A549 (cell line): Measurements from ENCODE around the gene YRDC. TPM values are rescaled to one million over a fixed set of nuclear protein-coding genes. Genes with fewer than 3 reads are reported as not detected.

Source experiments
- ATAC-seq, 2 experiments: fragments of 200-7000 bp in 1 of 2; fragments of >200 bp in 1 of 2; cut with Nextera tagmentation in 1 of 2; cut with Tn5 transposase in 1 of 2; 3 replicates each; pipeline versions ENCODE4 v1.8.0 to v1.9.1; 2018 to 2020; ENCODE audit warnings: mild to moderate bottlenecking in 1 of 2, moderate library complexity in 1 of 2
- CTCF ChIA-PET: fragments of 300-600 bp; sonication (Branson Sonifier 250); formaldehyde crosslinking; extraction: SDS; loops from one replicate; lab custom pipeline; 2021; ENCODE audit warnings: antibody characterized with exemption, inconsistent platforms; lab: Yijun Ruan, JAX
- POLR2A ChIA-PET: fragments of 350-600 bp; formaldehyde crosslinking; extraction: SDS; loops from one replicate; lab custom pipeline; 2021; ENCODE audit warnings: antibody characterized with exemption, inconsistent platforms; lab: Yijun Ruan, JAX
- DNase-seq, 2 experiments: peaks; one replicate each; pipeline versions ENCODE4 v3.0.0 to v3.0.0-alpha.2; 2011 to 2016; ENCODE audit warnings: low read depth in 1 of 2, low spot score in 1 of 2
- FAIRE-seq: peaks from 2 replicates; lab custom pipeline; 2011; peaks lifted over from hg19 to GRCh38; lab: Jason Lieb, UNC
- H3K27ac ChIP-seq, 2 experiments: fragments of >200 bp; sonication (Bioruptor Twin); formaldehyde crosslinking; 3 replicates each; pipeline ENCODE4 v1.5.1; 2016 to 2017
- H3K4me1 ChIP-seq: fragments of >200 bp; sonication (Bioruptor Twin); formaldehyde crosslinking; 3 replicates; pipeline ENCODE4 v1.6.1; 2016
- H3K4me2 ChIP-seq: fragments of >200 bp; sonication (Bioruptor Twin); formaldehyde crosslinking; 3 replicates; pipeline ENCODE4 v1.6.1; 2016
- H3K4me3 ChIP-seq: fragments of >200 bp; sonication (Bioruptor Twin); formaldehyde crosslinking; 3 replicates; pipeline ENCODE4 v1.5.1; 2016
- H3K9me3 ChIP-seq: fragments of >200 bp; sonication (Bioruptor Twin); formaldehyde crosslinking; 3 replicates; pipeline ENCODE4 v1.6.1; 2016
- BHLHE40 ChIP-seq: IDR thresholded peaks from 2 replicates; pipeline ENCODE4 v1.6.1; 2012; ENCODE audit warnings: low read depth, low read length, inconsistent platforms
- CEBPB ChIP-seq, 2 experiments: fragments of >200 bp in 1 of 2; sonication (Bioruptor Twin) in 1 of 2; formaldehyde crosslinking in 1 of 2; IDR thresholded peaks; 2 replicates each; pipeline ENCODE4 v1.6.1; 2012 to 2016
- CHD2 ChIP-seq: fragments of 150-350 bp; IDR thresholded peaks from 2 replicates; pipeline ENCODE4 v1.6.1; 2014; ENCODE audit warnings: low read length; ENCODE audit not compliant: partially characterized antibody
- CHD4 ChIP-seq: fragments of 200-600 bp; sonication (generic); IDR thresholded peaks from 2 replicates; pipeline ENCODE4 v1.6.1; 2016; ENCODE audit warnings: antibody characterized with exemption, mild to moderate bottlenecking, borderline replicate concordance
- E2F6 ChIP-seq: IDR thresholded peaks from 2 replicates; pipeline ENCODE4 v1.6.1; 2012; ENCODE audit warnings: low read depth, borderline replicate concordance
- EHMT2 ChIP-seq: fragments of 200-600 bp; sonication (generic); IDR thresholded peaks from 2 replicates; pipeline ENCODE4 v1.6.1; 2016; ENCODE audit warnings: antibody characterized with exemption, low read depth, mild to moderate bottlenecking, moderate library complexity
- HES2 ChIP-seq: fragments of >200 bp; sonication (Bioruptor Twin); formaldehyde crosslinking; IDR thresholded peaks from 2 replicates; pipeline ENCODE4 v1.6.1; 2016
- KDM1A ChIP-seq: fragments of 200-600 bp; sonication (generic); IDR thresholded peaks from 2 replicates; pipeline ENCODE4 v1.6.1; 2016; ENCODE audit warnings: low read depth, mild to moderate bottlenecking
- MAFK ChIP-seq: fragments of 450-650 bp; IDR thresholded peaks from 2 replicates; pipeline ENCODE4 v1.6.1; 2014; ENCODE audit not compliant: partially characterized antibody
- PBX3 ChIP-seq: IDR thresholded peaks from 2 replicates; pipeline ENCODE4 v1.6.1; 2012
- RAD21 ChIP-seq, 2 experiments: fragments of >200 bp in 1 of 2; sonication (Bioruptor Twin) in 1 of 2; formaldehyde crosslinking in 1 of 2; IDR thresholded peaks in 1 of 2; conservative IDR thresholded peaks in 1 of 2; 2 replicates in 1 of 2; 3 replicates in 1 of 2; pipeline ENCODE4 v1.6.1; 2012 to 2018; ENCODE audit warnings: inconsistent platforms in 1 of 2
- RCOR1 ChIP-seq: fragments of 150-350 bp; IDR thresholded peaks from 2 replicates; pipeline ENCODE4 v1.6.1; 2014; ENCODE audit warnings: antibody characterized with exemption, low read length, low read depth
- REST ChIP-seq: fragments of 200-600 bp; sonication (generic); IDR thresholded peaks from 2 replicates; pipeline ENCODE4 v1.6.1; 2016; ENCODE audit warnings: antibody characterized with exemption, mild to moderate bottlenecking, moderate library complexity
- RNF2 ChIP-seq: fragments of 200-600 bp; sonication (generic); IDR thresholded peaks from 2 replicates; pipeline ENCODE4 v1.6.1; 2016; ENCODE audit warnings: low read depth, mild to moderate bottlenecking, antibody characterized with exemption, moderate library complexity, borderline replicate concordance
- SREBF2 ChIP-seq: fragments of 450-650 bp; IDR thresholded peaks from 2 replicates; pipeline ENCODE4 v1.6.1; 2014; ENCODE audit warnings: mild to moderate bottlenecking, moderate library complexity
- TFCP2L1 ChIP-seq: fragments of 250-450 bp; sonication (Bioruptor Pico); IDR thresholded peaks from 2 replicates; pipeline ENCODE4 v1.5.0; 2021; ENCODE audit warnings: mild to moderate bottlenecking
- TP53 ChIP-seq: fragments of 250-450 bp; sonication (Bioruptor Pico); IDR thresholded peaks from 2 replicates; pipeline ENCODE4 v1.5.0; 2021; ENCODE audit warnings: mild to moderate bottlenecking, moderate library complexity
- ZC3H11A ChIP-seq: fragments of 450-650 bp; IDR thresholded peaks from 2 replicates; pipeline ENCODE4 v1.6.1; 2014; ENCODE audit warnings: antibody characterized with exemption, mild to moderate bottlenecking
- ZFP36 ChIP-seq: fragments of 450-650 bp; IDR thresholded peaks from 2 replicates; pipeline ENCODE4 v1.6.1; 2014; ENCODE audit warnings: borderline replicate concordance; ENCODE audit not compliant: partially characterized antibody
- ZNF302 ChIP-seq: fragments of 250-450 bp; sonication (Bioruptor Pico); IDR thresholded peaks from 2 replicates; pipeline ENCODE4 v1.9.0; 2021; ENCODE audit warnings: inconsistent platforms, mild to moderate bottlenecking, moderate library complexity
- WGBS: methylation state at CpG from one replicate; pipeline ENCODE4 v1.1.6; 2017; ENCODE audit errors: missing lambda C conversion rate; 5-methylcytosine and 5-hydroxymethylcytosine counted together
- polyA plus RNA-seq, 4 experiments: library from polyadenylated mRNA; depleted of rRNA in 3 of 4; stranded (reverse); fragments of >200 nt; fragmentation: RNase III in 1 of 4; extraction: RNeasy Plus Mini Kit Qiagen cat#74134 plus additional on column Dnase treatment in 1 of 4; gene quantifications; 2 replicates in 3 of 4; 3 replicates in 1 of 4; pipeline ENCODE4 v1.2.3, GENCODE V29; 2011 to 2017
- TF ChIP-seq, protein P1 (sequence below): IDR thresholded peaks from 2 replicates; pipeline ENCODE4 v1.6.1; 2012
- TF ChIP-seq, protein P2 (sequence below): fragments of 150-350 bp; IDR thresholded peaks from 2 replicates; pipeline ENCODE4 v1.6.1; 2014; ENCODE audit warnings: low read depth, mild to moderate bottlenecking, low read length
- TF ChIP-seq, protein P3 (sequence below): fragments of >200 bp; sonication (Bioruptor Twin); formaldehyde crosslinking; IDR thresholded peaks from 3 replicates; pipeline ENCODE4 v1.5.1; 2016

The YRDC gene
- polyA plus RNA-seq, 2 of the 4 experiments (the other 2 are of a cell fraction): 12.3 to 21.0 TPM

DNA sequence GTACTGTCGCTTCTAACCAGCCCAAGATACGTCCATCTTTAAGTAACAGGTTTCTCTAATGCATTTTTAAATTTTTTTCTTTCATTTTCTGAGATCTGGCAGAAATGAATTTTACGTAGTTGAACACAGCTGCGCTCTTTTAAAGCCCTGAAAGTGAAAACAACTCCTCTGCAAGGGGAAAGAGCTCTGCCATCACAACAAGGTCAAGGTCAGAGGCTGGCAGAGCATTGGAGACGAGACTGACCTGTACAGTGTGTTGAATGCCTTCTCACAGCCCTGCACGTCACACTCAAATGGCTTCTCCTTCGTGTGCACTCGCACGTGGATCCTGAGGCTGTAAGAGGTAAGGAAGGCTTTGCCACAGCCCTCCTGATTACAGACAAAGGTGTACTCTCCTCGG lies 31.7 kb upstream of the YRDC start:
- no peak overlapping the region for H3K27ac ChIP-seq
- POLR2A ChIA-PET: no interaction called here
- 95% methylated on average over 10 of the region's 10 CpGs for WGBS
- DNase-seq (no peak), ATAC-seq (no peak), FAIRE-seq (no peak)
- TF ChIP-seq RNF2: no peak
- TF ChIP-seq HES2: no peak
- TF ChIP-seq RCOR1: no peak
- TF ChIP-seq E2F6: no peak
- no peak for TF ChIP-seq REST
- TF ChIP-seq TFCP2L1 (CRISPR knock-in tag): no peak
- no peak for TF ChIP-seq CHD4
- no peak for TF ChIP-seq TP53
- TF ChIP-seq ZFP36: no peak
- no peak for TF ChIP-seq ZNF302
- TF ChIP-seq, all 56 proteins: peak for 0
- Histone ChIP-seq H3K4me3 (no peak overlapping the region), H3K4me2 (no peak overlapping the region), H3K4me1 (peaks cover 9% of the 10 kb centered on the region), H3K9me3 (no peaks in the 10 kb centered on the region)
- CTCF ChIA-PET: interaction anchor here (2.3 kb wide), 1 partner anchor 21 kb away, joined by 7 read pairs; no protein-coding TSS in a partner anchor

DNA sequence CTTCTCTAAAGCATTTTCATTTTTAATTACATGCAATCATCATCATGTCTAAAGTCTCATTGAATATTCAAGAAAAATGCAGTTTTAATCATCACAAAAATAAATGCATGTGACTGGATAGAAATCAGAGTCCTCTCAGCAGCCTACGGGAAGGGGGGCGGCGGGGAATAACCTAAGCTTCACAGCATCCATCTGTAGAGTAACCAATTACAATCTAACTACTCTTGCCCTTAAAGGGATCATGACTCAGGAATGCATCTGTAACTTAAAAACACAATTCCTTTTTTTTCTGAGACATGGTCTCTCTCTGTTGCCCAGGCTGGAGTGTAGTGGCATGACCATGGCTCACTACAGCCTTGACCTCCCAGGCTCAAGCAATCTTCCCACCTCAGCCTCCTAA lies 28.8 kb upstream of the YRDC start:
- H3K27ac ChIP-seq: no peak overlapping the region
- no peak overlapping the region for H3K4me3 ChIP-seq
- DNase-seq: no peak
- no peak for ATAC-seq
- peaks cover 7% of the 10 kb centered on the region; the same call in 2 of the 3 replicates for H3K4me1 ChIP-seq
- TF ChIP-seq, protein P1, sequence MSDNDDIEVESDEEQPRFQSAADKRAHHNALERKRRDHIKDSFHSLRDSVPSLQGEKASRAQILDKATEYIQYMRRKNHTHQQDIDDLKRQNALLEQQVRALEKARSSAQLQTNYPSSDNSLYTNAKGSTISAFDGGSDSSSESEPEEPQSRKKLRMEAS: no peak
- TF ChIP-seq, protein P2, sequence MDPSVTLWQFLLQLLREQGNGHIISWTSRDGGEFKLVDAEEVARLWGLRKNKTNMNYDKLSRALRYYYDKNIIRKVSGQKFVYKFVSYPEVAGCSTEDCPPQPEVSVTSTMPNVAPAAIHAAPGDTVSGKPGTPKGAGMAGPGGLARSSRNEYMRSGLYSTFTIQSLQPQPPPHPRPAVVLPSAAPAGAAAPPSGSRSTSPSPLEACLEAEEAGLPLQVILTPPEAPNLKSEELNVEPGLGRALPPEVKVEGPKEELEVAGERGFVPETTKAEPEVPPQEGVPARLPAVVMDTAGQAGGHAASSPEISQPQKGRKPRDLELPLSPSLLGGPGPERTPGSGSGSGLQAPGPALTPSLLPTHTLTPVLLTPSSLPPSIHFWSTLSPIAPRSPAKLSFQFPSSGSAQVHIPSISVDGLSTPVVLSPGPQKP: no peak
- TF ChIP-seq CHD4 (no peak), ZFP36 (no peak), SREBF2 (no peak), BHLHE40 (no peak), CHD2 (no peak), PBX3 (no peak), KDM1A (no peak), TP53 (no peak), RAD21 (conservative IDR thresholded peaks at IDR 0.05 in 1 of 2, IDR thresholded peaks at IDR 0.05 in 1 of 2) (no peak), E2F6 (no peak), ZC3H11A (no peak), MAFK (no peak), EHMT2 (no peak), CEBPB (IDR thresholded peaks at IDR 0.05) (no peak)
- TF ChIP-seq, protein P3, sequence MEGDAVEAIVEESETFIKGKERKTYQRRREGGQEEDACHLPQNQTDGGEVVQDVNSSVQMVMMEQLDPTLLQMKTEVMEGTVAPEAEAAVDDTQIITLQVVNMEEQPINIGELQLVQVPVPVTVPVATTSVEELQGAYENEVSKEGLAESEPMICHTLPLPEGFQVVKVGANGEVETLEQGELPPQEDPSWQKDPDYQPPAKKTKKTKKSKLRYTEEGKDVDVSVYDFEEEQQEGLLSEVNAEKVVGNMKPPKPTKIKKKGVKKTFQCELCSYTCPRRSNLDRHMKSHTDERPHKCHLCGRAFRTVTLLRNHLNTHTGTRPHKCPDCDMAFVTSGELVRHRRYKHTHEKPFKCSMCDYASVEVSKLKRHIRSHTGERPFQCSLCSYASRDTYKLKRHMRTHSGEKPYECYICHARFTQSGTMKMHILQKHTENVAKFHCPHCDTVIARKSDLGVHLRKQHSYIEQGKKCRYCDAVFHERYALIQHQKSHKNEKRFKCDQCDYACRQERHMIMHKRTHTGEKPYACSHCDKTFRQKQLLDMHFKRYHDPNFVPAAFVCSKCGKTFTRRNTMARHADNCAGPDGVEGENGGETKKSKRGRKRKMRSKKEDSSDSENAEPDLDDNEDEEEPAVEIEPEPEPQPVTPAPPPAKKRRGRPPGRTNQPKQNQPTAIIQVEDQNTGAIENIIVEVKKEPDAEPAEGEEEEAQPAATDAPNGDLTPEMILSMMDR: no peak
- no peak for FAIRE-seq
- WGBS: 59% methylated on average over 3 of the region's 3 CpGs
- H3K4me2 ChIP-seq: no peak overlapping the region
- ChIA-PET POLR2A (no interaction called here), CTCF (interaction anchor here (1.2 to 1.4 kb wide), 3 partner anchors 9 to 23 kb away, joined by 3 to 5 read pairs (median 3); partner anchors contain the start of gene MTF1)
- H3K9me3 ChIP-seq: no peaks in the 10 kb centered on the region
